ENCODE measurements around the gene DYNLT4.
"Not testable (repeated sequence)": the region's sequence is repeated elsewhere in the genome, so short reads cannot be mapped to it uniquely, and the experiment has no call there.

The DYNLT4 gene

GRCh38 chr1:44810101-44810761 lies 3.1 kb upstream of the DYNLT4 start:
- no peak for DNase-seq (ENCODE audit: low read depth in 4 of 4, low spot score in 1 of 4)

GRCh38 chr1:44808938-44809917 lies 2.1 kb upstream of the DYNLT4 start:
- DNase-seq (ENCODE audit: low read depth in 4 of 4, low spot score in 1 of 4): peak in 3 of 4 experiments; percentile 60 to 88 (median 78)

- DNase-seq (ENCODE audit: low read depth in 4 of 4, low spot score in 1 of 4): peak in 3 of 4 experiments; percentile 55 to 80 (median 65)
Measured at GRCh38 chr1:44808063-44808937, 1.1 kb upstream of the DYNLT4 start, which contains the start of gene BTBD19. TSS of gene BTBD19 (plus strand) at chr1:44808523. CDS start at chr1:44808821, 298 bp downstream.

GRCh38 chr1:44807364-44808062 lies 362 bp upstream of the DYNLT4 start:
- peak in 3 of 4 experiments; percentile 61 to 90 (median 77) for DNase-seq (ENCODE audit: low read depth in 4 of 4, low spot score in 1 of 4)

- no peak for DNase-seq (ENCODE audit: low read depth in 4 of 4, low spot score in 1 of 4)
Measured at GRCh38 chr1:44806025-44806703, 987 bp downstream of the DYNLT4 start.

GRCh38 chr1:44805311-44806024 lies 1.7 kb downstream of the DYNLT4 start:
- no peak for DNase-seq (ENCODE audit: low read depth in 4 of 4, low spot score in 1 of 4)

- DNase-seq (ENCODE audit: low read depth in 4 of 4, low spot score in 1 of 4): no peak
Measured at GRCh38 chr1:44803312-44804095, 3.6 kb downstream of the DYNLT4 start.

GRCh38 chr1:44803062-44803311 lies 4.2 kb downstream of the DYNLT4 start:
- no peak for DNase-seq (ENCODE audit: low read depth in 4 of 4, low spot score in 1 of 4)

GRCh38 chr1:44802306-44803061 lies 4.7 kb downstream of the DYNLT4 start:
- DNase-seq (ENCODE audit: low read depth in 4 of 4, low spot score in 1 of 4): no peak

GRCh38 chr1:44801491-44802305 lies 5.5 kb downstream of the DYNLT4 start:
- DNase-seq (ENCODE audit: low read depth in 4 of 4, low spot score in 1 of 4): no peak

- DNase-seq (ENCODE audit: low read depth in 4 of 4, low spot score in 1 of 4): peak; percentile 91 to 98 (median 98)
Measured at GRCh38 chr1:44799770-44800584, 7.2 kb downstream of the DYNLT4 start, which contains the start of gene PLK3. TSS of gene PLK3 (plus strand) at chr1:44800377. CDS start at chr1:44800464, 87 bp downstream.

- DNase-seq (ENCODE audit: low read depth in 4 of 4, low spot score in 1 of 4): no peak
Measured at GRCh38 chr1:44798481-44799365, 8.4 kb downstream of the DYNLT4 start.

- not testable (repeated sequence) for DNase-seq (ENCODE audit: low read depth in 4 of 4, low spot score in 1 of 4)
Measured at GRCh38 chr1:44797886-44798285, 9.3 kb downstream of the DYNLT4 start.

- DNase-seq (ENCODE audit: low read depth in 4 of 4, low spot score in 1 of 4): no peak
Measured at GRCh38 chr1:44792736-44793502, 14.2 kb downstream of the DYNLT4 start.

Measured in stimulated activated CD4-positive, alpha-beta T cell treated with anti-CD3 and anti-CD28 coated beads, Interleukin-1b, Interleukin-23, amount 100 ng/mL, for 24 hours (primary cell).